NCI-H345 treated with DMSO at 0.1 percent for 48 hours (cell line): ENCODE results near the gene C1S.
A peak's percentile ranks its signal among the peaks of the same experiment; 100 is the strongest.

Experiments
- DNase-seq: peaks from one replicate; lab custom pipeline; 2025; ENCODE audit not compliant: unreplicated experiment; lab: John Stamatoyannopoulos, UW

C1S gene

GRCh38 chr12:7075939-7076338 lies 15.4 kb downstream of the C1S start:
- DNase-seq, result no peak

GRCh38 chr12:7076493-7076892 lies 16.0 kb downstream of the C1S start:
- no peak for DNase-seq

GRCh38 chr12:7078163-7078562 lies 17.6 kb downstream of the C1S start:
- DNase-seq, result no peak

- no peak for DNase-seq
These were observed 19.3 kb downstream of the C1S start for GRCh38 chr12:7079826-7080125.

GRCh38 chr12:7081037-7081436 lies 20.5 kb downstream of the C1S start:
- no peak for DNase-seq

GRCh38 chr12:7083125-7083524 lies 22.6 kb downstream of the C1S start:
- no peak for DNase-seq

GRCh38 chr12:7089196-7089871 lies 28.8 kb downstream of the C1S start:
- no peak for DNase-seq

GRCh38 chr12:7090222-7090998 lies 29.9 kb downstream of the C1S start:
- DNase-seq, result no peak

- no peak for DNase-seq
These were observed 30.7 kb downstream of the C1S start for GRCh38 chr12:7091171-7091570.

GRCh38 chr12:7091660-7092228 lies 31.2 kb downstream of the C1S start:
- DNase-seq, result no peak

GRCh38 chr12:7092229-7092985 lies 31.9 kb downstream of the C1S start, which contains the start of gene C1R:
TSS of gene C1R (minus strand) at chr12:7092445. CDS start at chr12:7092388, 57 bp downstream.
- DNase-seq, result no peak

GRCh38 chr12:7092986-7093460 lies 32.5 kb downstream of the C1S start:
- no peak for DNase-seq

GRCh38 chr12:7093486-7093885 lies 33.0 kb downstream of the C1S start:
- no peak for DNase-seq

GRCh38 chr12:7093892-7094291 lies 33.4 kb downstream of the C1S start:
- DNase-seq, result no peak

GRCh38 chr12:7096006-7096932 lies 35.8 kb downstream of the C1S start:
- DNase-seq, result no peak

GRCh38 chr12:7096979-7097378 lies 36.5 kb downstream of the C1S start:
- no peak for DNase-seq

GRCh38 chr12:7099290-7099996 lies 38.9 kb downstream of the C1S start:
- DNase-seq, result peak; percentile 51

- no peak for DNase-seq
These were observed 39.7 kb downstream of the C1S start for GRCh38 chr12:7100239-7100638.

GRCh38 chr12:7101047-7101693 lies 40.7 kb downstream of the C1S start:
- no peak for DNase-seq
